Measurements from ENCODE around the gene CIAO2B. TPM values are rescaled to one million over a fixed set of nuclear protein-coding genes. Genes with fewer than 3 reads are reported as not detected.
A peak's percentile ranks its signal among the peaks of the same experiment; 100 is the strongest.
"Not testable (repeated sequence)": the region's sequence is repeated elsewhere in the genome, so short reads cannot be mapped to it uniquely, and the experiment has no call there.

Gene CIAO2B
- total RNA-seq, 5 donors from 2014 or later (not counting 1 experiment from before 2014, with no cell fraction given) = 55.3 to 66.8 (median 62.4) TPM

DNA sequence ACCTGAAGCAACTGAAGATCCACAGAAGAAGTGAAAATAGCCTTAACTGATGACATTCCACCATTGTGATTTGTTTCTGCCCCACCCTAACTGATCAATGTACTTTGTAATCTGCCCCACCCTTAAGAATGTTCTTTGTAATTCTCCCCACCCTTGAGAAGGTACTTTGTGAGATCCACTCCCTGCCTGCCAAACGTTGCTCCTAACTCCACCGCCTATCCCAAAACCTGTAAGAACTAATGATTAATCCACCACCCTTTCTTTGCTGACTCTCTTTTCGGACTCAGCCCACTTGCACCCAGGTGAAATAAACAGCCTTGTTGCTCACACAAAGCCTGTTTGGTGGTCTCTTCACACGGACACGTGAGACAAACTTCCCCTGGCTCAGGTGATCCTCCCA, 37.5 kb downstream of the CIAO2B start:
- H3K36me3 Mint-ChIP-seq; DNase-seq; H3K27ac Mint-ChIP-seq; CTCF ChIA-PET; H3K9me3 ChIP-seq; POLR2A ChIA-PET; H3K36me3 ChIP-seq (ENCODE audit: control insufficient read depth in 2 of 2, extremely low read depth in 1 of 2, insufficient read depth in 1 of 2, low read length in 1 of 2); H3K27me3 Mint-ChIP-seq; H3K27me3 ChIP-seq (replicated peaks in 1 of 2; ENCODE audit: control insufficient read depth in 2 of 2, extremely low read depth in 1 of 2, insufficient read depth in 2 of 2, low read length in 1 of 2); ATAC-seq (replicated peaks in 1 of 4); H3K4me3 Mint-ChIP-seq; H3K27ac ChIP-seq (ENCODE audit: low read length); H3K4me3 ChIP-seq (ENCODE audit: control insufficient read depth in 1 of 2, extremely low read depth in 1 of 2, low read length in 1 of 2); H3K9me3 Mint-ChIP-seq: not testable (repeated sequence)
- WGBS (ENCODE audit: insufficient coverage) = 83% methylated on average over 4 of the region's 5 CpGs
- H3K4me1 ChIP-seq (ENCODE audit: control insufficient read depth in 1 of 2, extremely low read depth in 1 of 2, insufficient read depth in 2 of 2, low read length in 2 of 2) = peaks cover 0 to 10% of the 10 kb centered on the region in 2 experiments
- peaks cover 3 to 14% (median 10%) of the 10 kb centered on the region in 3 donors for H3K4me1 Mint-ChIP-seq

DNA sequence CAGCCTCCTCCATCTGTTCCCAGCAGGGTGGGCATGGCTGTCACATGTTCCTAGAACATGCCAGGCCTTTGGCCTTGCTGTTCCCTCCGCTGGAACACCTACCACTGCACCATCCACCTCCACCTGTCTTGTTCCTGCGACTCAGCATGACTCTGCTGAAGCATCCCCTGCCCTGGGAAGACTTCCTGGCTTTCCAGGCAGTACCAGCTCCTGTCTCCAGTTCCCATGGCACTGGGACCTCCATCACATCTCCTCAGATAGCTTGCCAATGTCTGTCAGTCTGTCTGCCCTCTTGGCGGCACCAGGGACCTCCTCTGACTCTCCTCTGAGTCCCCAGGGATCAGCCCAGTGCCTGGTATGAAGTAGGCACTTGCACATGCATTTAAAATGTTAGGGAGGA, 38.2 kb downstream of the CIAO2B start:
- H3K9me3 Mint-ChIP-seq = no peaks in the 10 kb centered on the region
- H3K36me3 Mint-ChIP-seq = no peaks in the 10 kb centered on the region
- peaks cover 3 to 14% (median 10%) of the 10 kb centered on the region in 3 donors for H3K4me1 Mint-ChIP-seq
- H3K9me3 ChIP-seq = no peaks in the 10 kb centered on the region
- 96% methylated on average over 2 of the region's 3 CpGs for WGBS (ENCODE audit: insufficient coverage)
- ATAC-seq (replicated peaks in 1 of 4) = no peak
- ChIA-PET POLR2A (no interaction called here), CTCF (interaction anchor here (0.6 to 1.2 kb wide), 4 partner anchors 14 to 228 kb away, joined by 3 read pairs; partner anchors contain the start of gene PDP2 (in 1 of the 2))
- H3K27ac ChIP-seq (ENCODE audit: low read length) = no peak overlapping the region
- no peak overlapping the region for H3K4me3 ChIP-seq (ENCODE audit: control insufficient read depth in 1 of 2, extremely low read depth in 1 of 2, low read length in 1 of 2)
- H3K4me3 Mint-ChIP-seq = no peak overlapping the region
- H3K4me1 ChIP-seq (ENCODE audit: control insufficient read depth in 1 of 2, extremely low read depth in 1 of 2, insufficient read depth in 2 of 2, low read length in 2 of 2) = peaks cover 0 to 10% of the 10 kb centered on the region in 2 experiments
- H3K36me3 ChIP-seq (ENCODE audit: control insufficient read depth in 2 of 2, extremely low read depth in 1 of 2, insufficient read depth in 1 of 2, low read length in 1 of 2) = peaks cover 0 to 4% of the 10 kb centered on the region in 2 donors
- H3K27me3 Mint-ChIP-seq = no peaks in the 10 kb centered on the region
- DNase-seq = no peak
- no peak overlapping the region for H3K27ac Mint-ChIP-seq
- peaks cover 0 to 2% of the 10 kb centered on the region in 2 experiments for H3K27me3 ChIP-seq (replicated peaks in 1 of 2; ENCODE audit: control insufficient read depth in 2 of 2, extremely low read depth in 1 of 2, insufficient read depth in 2 of 2, low read length in 1 of 2)

GRCh38 chr16:66895689-66895979, 38.6 kb downstream of the CIAO2B start:
- H3K27ac ChIP-seq (ENCODE audit: low read length) = no peak overlapping the region
- H3K27me3 ChIP-seq (replicated peaks in 1 of 2; ENCODE audit: control insufficient read depth in 2 of 2, extremely low read depth in 1 of 2, insufficient read depth in 2 of 2, low read length in 1 of 2) = peaks cover 0 to 2% of the 10 kb centered on the region in 2 experiments
- Mint-ChIP-seq H3K27ac (no peak overlapping the region), H3K27me3 (no peaks in the 10 kb centered on the region), H3K9me3 (no peaks in the 10 kb centered on the region), H3K4me3 (no peak overlapping the region), H3K36me3 (no peaks in the 10 kb centered on the region), H3K4me1 (peaks cover 3 to 14% (median 10%) of the 10 kb centered on the region in 3 donors)
- ATAC-seq (replicated peaks in 1 of 4) = no peak
- H3K4me3 ChIP-seq (ENCODE audit: control insufficient read depth in 1 of 2, extremely low read depth in 1 of 2, low read length in 1 of 2) = no peak overlapping the region
- H3K4me1 ChIP-seq (ENCODE audit: control insufficient read depth in 1 of 2, extremely low read depth in 1 of 2, insufficient read depth in 2 of 2, low read length in 2 of 2) = peaks cover 0 to 10% of the 10 kb centered on the region in 2 experiments
- ChIA-PET POLR2A (interaction anchor here in 1 of 2 donors (0.6 kb wide), 1 partner anchor 49 kb away, joined by 4 read pairs; no protein-coding TSS in a partner anchor), CTCF (interaction anchor here (0.6 to 1.2 kb wide), 7 partner anchors 14 to 228 kb away, joined by 3 read pairs; partner anchors contain the start of gene PDP2 (in 1 of the 2))
- DNase-seq = no peak
- no peaks in the 10 kb centered on the region for H3K9me3 ChIP-seq
- peaks cover 0 to 4% of the 10 kb centered on the region in 2 donors for H3K36me3 ChIP-seq (ENCODE audit: control insufficient read depth in 2 of 2, extremely low read depth in 1 of 2, insufficient read depth in 1 of 2, low read length in 1 of 2)
- WGBS (ENCODE audit: insufficient coverage) = 100% methylated on average over 5 of the region's 5 CpGs

- Histone ChIP-seq H3K27ac (ENCODE audit: low read length) (no peak overlapping the region), H3K36me3 (ENCODE audit: control insufficient read depth in 2 of 2, extremely low read depth in 1 of 2, insufficient read depth in 1 of 2, low read length in 1 of 2) (peaks cover 0 to 4% of the 10 kb centered on the region in 2 donors), H3K27me3 (replicated peaks in 1 of 2; ENCODE audit: control insufficient read depth in 2 of 2, extremely low read depth in 1 of 2, insufficient read depth in 2 of 2, low read length in 1 of 2) (peaks cover 0 to 2% of the 10 kb centered on the region in 2 experiments), H3K9me3 (no peaks in the 10 kb centered on the region), H3K4me1 (ENCODE audit: control insufficient read depth in 1 of 2, extremely low read depth in 1 of 2, insufficient read depth in 2 of 2, low read length in 2 of 2) (peaks cover 0 to 10% of the 10 kb centered on the region in 2 experiments), H3K4me3 (ENCODE audit: control insufficient read depth in 1 of 2, extremely low read depth in 1 of 2, low read length in 1 of 2) (no peak overlapping the region)
- H3K27ac Mint-ChIP-seq = no peak overlapping the region
- 58% methylated on average over 11 of the region's 11 CpGs for WGBS (ENCODE audit: insufficient coverage)
- H3K27me3 Mint-ChIP-seq = no peaks in the 10 kb centered on the region
- H3K4me1 Mint-ChIP-seq = peaks cover 3 to 14% (median 10%) of the 10 kb centered on the region in 3 donors
- DNase-seq (peak in 33 of 35 experiments; percentile 20 to 75 (median 43)), ATAC-seq (replicated peaks in 1 of 4) (peak; percentile 77 to 90 (median 84))
- H3K36me3 Mint-ChIP-seq = no peaks in the 10 kb centered on the region
- H3K9me3 Mint-ChIP-seq = no peaks in the 10 kb centered on the region
- ChIA-PET CTCF (interaction anchor here (0.6 to 1.2 kb wide), 7 partner anchors 13 to 881 kb away, joined by 3 to 5 read pairs (median 3); partner anchors contain the start of gene PDP2 (in 1 of the 2)), POLR2A (interaction anchor here in 1 of 2 donors (0.6 kb wide), 1 partner anchor 49 kb away, joined by 4 read pairs; no protein-coding TSS in a partner anchor)
- no peak overlapping the region for H3K4me3 Mint-ChIP-seq
These were observed 39.1 kb downstream of the CIAO2B start for GRCh38 chr16:66894948-66895688.

DNA sequence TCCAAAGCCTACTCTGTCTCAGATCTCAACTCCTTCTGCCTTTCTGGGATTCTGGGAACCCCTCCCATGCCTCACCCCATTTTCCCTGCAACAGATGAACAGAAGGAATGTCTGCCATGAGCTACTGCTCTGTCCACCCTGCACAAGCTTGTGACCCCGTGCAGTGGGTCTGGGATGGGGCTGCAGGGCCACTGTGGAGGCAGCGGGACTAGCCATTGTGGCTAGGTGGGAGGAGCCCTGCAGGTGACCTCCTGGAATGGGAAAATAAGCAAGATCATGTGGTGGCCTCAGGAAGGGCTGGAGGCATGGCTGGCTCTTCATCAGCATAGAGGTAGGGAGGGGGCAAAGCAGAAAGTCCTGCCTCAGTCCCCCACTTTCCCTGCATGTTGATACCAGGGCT, 40.1 kb downstream of the CIAO2B start:
- WGBS (ENCODE audit: insufficient coverage) = 83% methylated on average over 1 of the region's 2 CpGs
- H3K9me3 Mint-ChIP-seq = no peaks in the 10 kb centered on the region
- ATAC-seq (replicated peaks in 1 of 4) = no peak
- Histone ChIP-seq H3K27me3 (replicated peaks in 1 of 2; ENCODE audit: control insufficient read depth in 2 of 2, extremely low read depth in 1 of 2, insufficient read depth in 2 of 2, low read length in 1 of 2) (peaks cover 0 to 2% of the 10 kb centered on the region in 2 experiments), H3K36me3 (ENCODE audit: control insufficient read depth in 2 of 2, extremely low read depth in 1 of 2, insufficient read depth in 1 of 2, low read length in 1 of 2) (peaks cover 0 to 7% of the 10 kb centered on the region in 2 donors), H3K27ac (ENCODE audit: low read length) (no peak overlapping the region), H3K4me3 (ENCODE audit: control insufficient read depth in 1 of 2, extremely low read depth in 1 of 2, low read length in 1 of 2) (no peak overlapping the region), H3K4me1 (ENCODE audit: control insufficient read depth in 1 of 2, extremely low read depth in 1 of 2, insufficient read depth in 2 of 2, low read length in 2 of 2) (peaks cover 0 to 10% of the 10 kb centered on the region in 2 experiments), H3K9me3 (no peaks in the 10 kb centered on the region)
- no peak overlapping the region for H3K4me3 Mint-ChIP-seq
- peaks cover 3 to 14% (median 10%) of the 10 kb centered on the region in 3 donors for H3K4me1 Mint-ChIP-seq
- DNase-seq = no peak
- no peaks in the 10 kb centered on the region for H3K27me3 Mint-ChIP-seq
- no peak overlapping the region for H3K27ac Mint-ChIP-seq
- ChIA-PET POLR2A (no interaction called here), CTCF (no interaction called here)
- H3K36me3 Mint-ChIP-seq = no peaks in the 10 kb centered on the region

DNA sequence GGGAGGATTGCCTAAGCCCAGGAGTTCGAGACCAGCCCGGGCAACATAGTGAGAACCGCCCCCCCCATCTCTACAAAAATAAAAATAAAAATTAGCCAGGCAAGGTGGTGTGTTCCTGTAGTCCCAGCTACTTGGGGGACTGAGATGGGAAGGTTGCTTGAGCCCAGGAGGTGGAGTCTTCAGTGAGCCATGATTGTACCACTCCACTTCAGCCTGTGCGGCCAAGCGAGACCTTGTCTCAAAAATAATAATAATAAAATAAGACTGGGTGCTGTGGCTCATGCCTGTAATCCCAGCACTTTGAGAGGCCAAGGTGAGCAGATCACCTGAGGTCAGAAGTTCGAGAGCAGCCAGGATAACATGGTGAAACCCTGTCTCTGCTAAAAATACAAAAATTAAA, 42.4 kb downstream of the CIAO2B start:
- peaks cover 6 to 23% (median 20%) of the 10 kb centered on the region in 3 donors for H3K4me1 Mint-ChIP-seq
- H3K27ac Mint-ChIP-seq = no peak overlapping the region
- no peak overlapping the region for H3K4me3 ChIP-seq (ENCODE audit: control insufficient read depth in 1 of 2, extremely low read depth in 1 of 2, low read length in 1 of 2)
- no peak overlapping the region for H3K27ac ChIP-seq (ENCODE audit: low read length)
- H3K9me3 Mint-ChIP-seq = no peaks in the 10 kb centered on the region
- ChIA-PET POLR2A (interaction anchor here in 1 of 2 donors (0.7 kb wide), 1 partner anchor 77 kb away, joined by 6 read pairs; no protein-coding TSS in a partner anchor), CTCF (interaction anchor here in 1 of 2 donors (1.1 kb wide), 1 partner anchor 554 kb away, joined by 10 read pairs; no protein-coding TSS in a partner anchor)
- DNase-seq (no peak), ATAC-seq (replicated peaks in 1 of 4) (no peak)
- peaks cover 0 to 10% of the 10 kb centered on the region in 2 experiments for H3K4me1 ChIP-seq (ENCODE audit: control insufficient read depth in 1 of 2, extremely low read depth in 1 of 2, insufficient read depth in 2 of 2, low read length in 2 of 2)
- 88% methylated on average over 1 of the region's 6 CpGs for WGBS (ENCODE audit: insufficient coverage)
- H3K27me3 ChIP-seq (replicated peaks in 1 of 2; ENCODE audit: control insufficient read depth in 2 of 2, extremely low read depth in 1 of 2, insufficient read depth in 2 of 2, low read length in 1 of 2) = peaks cover 0 to 2% of the 10 kb centered on the region in 2 experiments
- H3K27me3 Mint-ChIP-seq = no peaks in the 10 kb centered on the region
- no peaks in the 10 kb centered on the region for H3K36me3 Mint-ChIP-seq
- peaks cover 5 to 8% of the 10 kb centered on the region in 2 donors for H3K36me3 ChIP-seq (ENCODE audit: control insufficient read depth in 2 of 2, extremely low read depth in 1 of 2, insufficient read depth in 1 of 2, low read length in 1 of 2)
- no peak overlapping the region for H3K4me3 Mint-ChIP-seq
- H3K9me3 ChIP-seq = no peaks in the 10 kb centered on the region
